Measurements from ENCODE around the gene UMOD. TPM values are rescaled to one million over a fixed set of nuclear protein-coding genes. Genes with fewer than 3 reads are reported as not detected.

UMOD gene
- total RNA-seq, result not detected
- long read RNA-seq, donor 1, result 0 reads
- long read RNA-seq, donor 2, result 0 reads

DNA sequence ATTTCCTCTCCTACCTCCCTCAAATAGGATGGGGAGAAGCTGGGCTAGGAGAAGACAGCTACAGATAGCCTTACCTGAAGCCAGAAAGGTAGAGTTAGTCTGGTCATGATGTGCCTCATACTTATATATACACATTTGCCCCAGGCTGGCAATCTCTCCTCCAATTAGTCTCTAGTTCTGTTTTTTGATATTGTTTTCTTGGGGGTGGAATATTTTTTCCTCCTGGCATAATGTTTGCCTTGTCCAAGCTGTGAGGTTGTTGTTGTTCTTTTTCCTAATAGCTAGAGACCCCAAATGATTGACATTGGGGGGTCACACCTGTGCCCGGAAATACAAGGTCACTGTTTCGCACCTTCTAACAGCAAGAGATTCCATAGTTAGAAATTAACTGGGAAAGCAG lies at the start of gene UMOD:
TSS of gene UMOD (minus strand) at position 101 of the 400 bp plus-strand sequence. CDS start 1,978 bp downstream, outside the sequence.
- intact Hi-C loops (cut with DNase I), result no loop called here
- DNase-seq (ENCODE audit: low spot score), result no peak

GRCh38 chr16:20401475-20402016 lies 49.0 kb upstream of the UMOD start:
- no peak for DNase-seq (ENCODE audit: low spot score)
- intact Hi-C loops (cut with DNase I), result no loop called here

GRCh38 chr16:20401066-20401465 lies 48.6 kb upstream of the UMOD start:
- intact Hi-C loops (cut with DNase I), result no loop called here
- DNase-seq (ENCODE audit: low spot score), result no peak

DNA sequence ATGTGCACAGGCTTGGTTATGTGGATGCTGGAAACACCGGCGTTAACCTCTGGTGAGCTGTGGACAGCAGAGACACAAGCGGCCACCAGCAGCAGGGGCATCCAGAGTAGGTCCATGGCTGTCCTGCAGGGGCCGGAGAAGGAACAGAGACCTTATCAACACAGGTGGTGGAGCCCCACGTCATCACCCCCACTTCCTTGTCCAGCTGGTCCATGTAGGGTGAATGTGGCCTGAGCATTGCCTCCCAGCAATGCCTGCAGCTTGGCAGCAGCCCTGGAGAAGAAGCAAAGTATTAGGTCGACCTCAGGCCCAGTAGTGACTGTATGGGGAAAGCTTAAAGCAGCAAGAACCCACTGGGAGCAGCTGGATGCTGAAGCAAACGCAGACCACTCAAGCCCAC lies 46.7 kb upstream of the UMOD start:
- intact Hi-C loops (cut with DNase I), result no loop called here
- no peak for DNase-seq (ENCODE audit: low spot score)

DNA sequence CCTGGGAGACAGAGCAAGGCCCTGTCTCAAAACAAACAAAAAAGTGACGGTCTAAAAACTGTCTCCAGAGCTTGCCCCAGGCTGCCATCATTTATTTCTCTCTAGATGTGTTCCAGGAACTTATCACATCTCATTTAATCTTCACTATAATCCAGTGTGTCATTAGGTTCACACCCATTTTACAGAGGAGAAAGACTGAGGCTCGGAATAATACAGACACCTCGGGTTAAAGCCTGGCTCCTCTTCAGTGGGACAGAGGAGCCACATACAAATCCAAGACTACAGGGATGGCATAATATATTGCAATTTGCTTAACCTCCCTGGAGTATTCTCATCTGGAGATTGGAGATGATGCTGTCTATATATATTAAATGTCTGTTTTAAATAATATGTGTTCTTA lies 46.1 kb upstream of the UMOD start:
- intact Hi-C loops (cut with DNase I), result no loop called here
- DNase-seq (ENCODE audit: low spot score), result no peak

GRCh38 chr16:20397468-20398074 lies 45.1 kb upstream of the UMOD start:
- no peak for DNase-seq (ENCODE audit: low spot score)
- intact Hi-C loops (cut with DNase I), result no loop called here

GRCh38 chr16:20396846-20397467 lies 44.4 kb upstream of the UMOD start:
- no peak for DNase-seq (ENCODE audit: low spot score)
- intact Hi-C loops (cut with DNase I), result no loop called here

DNA sequence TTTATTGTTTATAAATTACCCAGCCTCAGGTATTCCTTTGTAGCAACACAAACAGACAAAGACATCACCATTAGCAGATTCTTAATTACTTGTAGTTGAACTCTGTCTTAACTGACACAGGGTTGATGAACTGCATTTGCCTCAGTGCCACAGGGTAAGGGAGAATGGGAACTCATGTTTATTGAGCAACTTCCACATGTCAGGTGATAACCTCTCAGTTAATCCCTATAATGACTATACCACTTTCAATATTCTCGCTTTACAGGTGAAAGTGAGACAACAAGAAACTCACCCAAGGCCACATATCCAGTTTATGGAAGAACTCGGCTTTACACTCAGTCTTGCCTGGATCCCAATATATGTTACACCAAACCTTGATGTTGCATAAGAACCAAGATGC lies 43.4 kb upstream of the UMOD start:
- intact Hi-C loops (cut with DNase I), result no loop called here
- no peak for DNase-seq (ENCODE audit: low spot score)

GRCh38 chr16:20393801-20394577 lies 41.5 kb upstream of the UMOD start:
- DNase-seq (ENCODE audit: low spot score), result no peak
- intact Hi-C loops (cut with DNase I), result loop anchor here in 1 of 2 donors (5.0 kb wide), 1 partner anchor 937 kb away; no protein-coding TSS in a partner anchor

DNA sequence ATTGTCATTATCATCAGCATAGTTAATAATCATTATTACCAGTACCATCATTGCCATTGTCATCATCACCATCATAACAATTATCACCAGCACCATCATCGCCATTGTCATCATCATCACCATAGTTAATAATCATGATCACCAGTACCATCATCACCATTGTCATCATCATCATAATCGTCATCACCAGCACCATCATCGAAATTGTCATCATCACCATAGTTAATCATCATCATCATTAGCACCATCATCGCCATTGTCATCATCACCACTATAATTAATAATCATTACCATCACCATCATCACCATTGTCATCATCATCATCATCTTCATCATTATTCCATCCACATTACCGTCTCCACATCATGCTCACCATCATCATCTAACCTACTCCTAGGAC lies 38.5 kb upstream of the UMOD start:
- no peak for DNase-seq (ENCODE audit: low spot score)
- intact Hi-C loops (cut with DNase I), result loop anchor here in 1 of 2 donors (5.0 kb wide), 1 partner anchor 934 kb away; no protein-coding TSS in a partner anchor

DNA sequence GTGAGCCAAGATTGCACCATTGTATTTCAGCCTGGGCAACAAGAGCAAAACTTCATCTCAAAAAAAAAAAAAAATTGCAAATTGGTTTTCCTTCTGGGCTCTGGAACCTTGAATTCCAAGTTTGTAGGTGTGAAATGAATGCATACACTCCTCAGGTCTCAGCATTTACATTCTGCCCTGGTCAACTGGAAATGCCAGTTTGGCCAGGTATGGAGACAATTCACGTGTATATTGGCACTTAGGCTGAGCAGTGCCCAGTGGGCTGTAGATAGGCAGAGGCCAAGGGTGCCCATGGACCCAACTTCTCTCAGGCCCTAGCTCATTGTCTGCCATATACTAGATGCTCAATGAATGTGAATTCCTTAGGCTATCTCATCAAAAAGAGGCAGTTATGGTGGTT lies 36.3 kb upstream of the UMOD start:
- intact Hi-C loops (cut with DNase I), result loop anchor here in 1 of 2 donors (10.0 kb wide), 1 partner anchor 484 kb away; no protein-coding TSS in a partner anchor

DNA sequence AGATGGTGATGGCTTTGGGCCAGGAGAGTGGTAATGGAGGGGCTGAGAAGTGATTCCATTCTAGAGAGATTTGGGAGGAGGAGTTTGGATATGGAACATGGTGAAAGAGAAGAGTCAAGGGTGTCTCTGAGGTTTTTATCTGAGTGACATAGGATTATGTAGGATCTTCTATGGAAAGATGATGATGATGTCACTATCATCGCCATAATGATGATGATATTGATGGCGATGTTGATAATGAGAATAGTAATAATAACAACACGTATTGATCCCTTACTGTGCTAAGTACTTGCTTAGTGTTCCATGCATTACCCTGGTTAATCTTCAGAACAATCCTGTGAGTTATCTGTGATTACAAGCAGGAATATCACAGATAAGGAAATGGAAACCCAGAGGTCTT lies 35.5 kb upstream of the UMOD start:
- DNase-seq (ENCODE audit: low spot score), result no peak
- intact Hi-C loops (cut with DNase I), result loop anchor here in 1 of 2 donors (10.0 kb wide), 1 partner anchor 483 kb away; no protein-coding TSS in a partner anchor

More for the DNA sequence above, 36.3 kb upstream of the UMOD start:
- no peak for DNase-seq (ENCODE audit: low spot score)

- DNase-seq (ENCODE audit: low spot score), result no peak
- intact Hi-C loops (cut with DNase I), result loop anchor here in 1 of 2 donors (10.0 kb wide), 1 partner anchor 481 kb away; no protein-coding TSS in a partner anchor
Measured at GRCh38 chr16:20385844-20386832, 33.6 kb upstream of the UMOD start.

- intact Hi-C loops (cut with DNase I), result loop anchor here in 1 of 2 donors (10.0 kb wide), 1 partner anchor 479 kb away; no protein-coding TSS in a partner anchor
- no peak for DNase-seq (ENCODE audit: low spot score)
Measured at GRCh38 chr16:20383106-20384029, 30.9 kb upstream of the UMOD start.

DNA sequence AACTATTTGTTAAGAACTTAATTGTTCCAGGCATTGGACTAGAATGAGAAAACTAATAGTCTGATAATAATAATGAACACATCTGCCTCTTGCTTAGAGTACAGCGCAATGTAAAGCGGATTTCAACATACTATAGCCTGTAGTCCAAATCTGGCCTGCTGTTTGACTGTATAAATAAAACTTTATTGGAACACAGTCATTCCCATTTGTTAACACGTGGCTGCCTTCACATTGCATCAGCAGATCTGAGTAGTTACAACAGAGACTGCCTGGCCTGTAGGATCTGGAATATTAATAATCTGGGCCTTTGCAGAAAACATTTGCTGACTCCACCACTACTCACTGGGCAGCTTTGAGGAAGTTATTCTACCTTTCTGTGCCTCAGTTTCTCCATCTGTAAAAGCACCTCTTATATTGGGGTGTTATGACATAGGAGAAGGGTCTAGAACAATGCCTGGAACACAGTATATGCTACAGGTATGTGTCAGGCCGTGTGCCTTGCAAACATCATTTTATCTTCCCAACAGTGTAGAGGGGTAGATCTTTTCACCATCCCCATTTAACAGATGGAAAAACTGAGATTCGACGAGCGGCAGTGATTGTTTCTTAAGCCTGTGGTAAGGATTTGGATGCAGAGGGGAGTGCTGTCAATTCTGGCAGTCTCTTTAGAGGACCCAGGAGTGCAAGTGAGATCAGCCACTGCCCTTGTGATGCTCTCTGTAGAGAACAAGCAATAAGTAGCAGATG lies 29.9 kb upstream of the UMOD start:
- no peak for DNase-seq (ENCODE audit: low spot score)
- intact Hi-C loops (cut with DNase I), result loop anchor here in 1 of 2 donors (10.0 kb wide), 1 partner anchor 478 kb away; no protein-coding TSS in a partner anchor

- intact Hi-C loops (cut with DNase I), result loop anchor here in 1 of 2 donors (10.0 kb wide), 1 partner anchor 476 kb away; no protein-coding TSS in a partner anchor
- no peak for DNase-seq (ENCODE audit: low spot score)
Measured at GRCh38 chr16:20380782-20381181, 28.3 kb upstream of the UMOD start.

DNA sequence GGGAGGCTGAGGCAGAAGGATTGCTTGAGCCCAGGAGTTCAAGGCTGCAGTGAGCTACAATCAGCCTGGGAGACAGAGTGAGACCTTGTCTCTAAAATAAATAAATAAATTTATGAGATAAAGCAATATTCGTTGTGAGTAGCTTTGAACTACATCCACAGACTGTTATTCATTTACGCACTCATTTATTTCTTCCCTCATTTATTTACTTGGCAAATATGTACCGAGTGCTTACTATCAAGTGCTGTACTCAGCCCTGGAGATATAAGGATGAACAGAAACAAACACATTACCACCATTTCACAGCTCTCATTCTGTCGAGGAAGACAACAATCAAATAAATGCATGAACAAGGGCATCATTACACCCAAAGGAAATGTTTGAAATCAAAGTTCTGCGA lies 24.7 kb upstream of the UMOD start:
- no peak for DNase-seq (ENCODE audit: low spot score)
- intact Hi-C loops (cut with DNase I), result no loop called here

All from posterior vena cava (tissue), 2 donors.